ENCODE results near the gene AUTS2. TPM values are rescaled to one million over a fixed set of nuclear protein-coding genes. Genes with fewer than 3 reads are reported as not detected.

The AUTS2 gene
- total and polyA plus RNA-seq, 2 experiments from 2014 or later, result 32.0 to 91.0 TPM

- Histone ChIP-seq H3K36me3 (ENCODE audit: insufficient read depth) (no peaks in the 10 kb centered on the region), H3K27ac (ENCODE audit: low read depth) (no peak overlapping the region), H3K27me3 (ENCODE audit: insufficient read depth) (no peaks in the 10 kb centered on the region), H3K79me2 (replicated peaks; ENCODE audit: insufficient read depth) (no peaks in the 10 kb centered on the region), H3F3A (replicated peaks; ENCODE audit: low read depth) (no peaks in the 10 kb centered on the region), H2AFZ (no peak overlapping the region), H3K4me1 (ENCODE audit: insufficient read depth) (no peaks in the 10 kb centered on the region), H3K9me2 (ENCODE audit: insufficient read depth) (peaks cover 6% of the 10 kb centered on the region; the same call in 1 of the 2 replicates), H3K4me3 (no peak overlapping the region), H3K4me2 (no peak overlapping the region), H4K20me1 (replicated peaks; ENCODE audit: insufficient read depth) (no peaks in the 10 kb centered on the region)
- no peak overlapping the region for H3K27ac Mint-ChIP-seq
- no peaks in the 10 kb centered on the region; the same call in 2 of the 3 replicates for H3K9me3 Mint-ChIP-seq
- H3K4me1 Mint-ChIP-seq, result peaks cover 3% of the 10 kb centered on the region
- TF ChIP-seq CTCF (conservative IDR thresholded peaks at IDR 0.05; ENCODE audit: low read depth in 2 of 2), result no peak
- TF ChIP-seq POLR2AphosphoS5 (IDR thresholded peaks at IDR 0.05; ENCODE audit: low read depth), result no peak
- TF ChIP-seq EZH2 (IDR thresholded peaks at IDR 0.05; ENCODE audit: low read depth, unreplicated experiment), result no peak
- DNase-seq (ENCODE audit: low spot score) (no peak), ATAC-seq (no peak)
- no peak overlapping the region for H3K4me3 Mint-ChIP-seq
- H3K27me3 Mint-ChIP-seq (ENCODE audit: insufficient read depth, low read depth, poor library complexity), result peaks cover 3% of the 10 kb centered on the region
- H3K36me3 Mint-ChIP-seq (ENCODE audit: low read depth), result no peaks in the 10 kb centered on the region
These were observed 865.2 kb downstream of the AUTS2 start for GRCh38 chr7:70463352-70463938.

GRCh38 chr7:70466725-70467364, 868.6 kb downstream of the AUTS2 start:
- Histone ChIP-seq H3K27me3 (ENCODE audit: insufficient read depth) (no peaks in the 10 kb centered on the region), H4K20me1 (replicated peaks; ENCODE audit: insufficient read depth) (no peaks in the 10 kb centered on the region), H3K4me2 (no peak overlapping the region), H3K4me1 (ENCODE audit: insufficient read depth) (no peaks in the 10 kb centered on the region), H3K4me3 (no peak overlapping the region), H3F3A (replicated peaks; ENCODE audit: low read depth) (no peaks in the 10 kb centered on the region), H3K27ac (ENCODE audit: low read depth) (no peak overlapping the region), H3K36me3 (ENCODE audit: insufficient read depth) (no peaks in the 10 kb centered on the region), H3K9me2 (ENCODE audit: insufficient read depth) (peaks cover 6% of the 10 kb centered on the region; the same call in 1 of the 2 replicates), H2AFZ (no peak overlapping the region), H3K79me2 (replicated peaks; ENCODE audit: insufficient read depth) (no peaks in the 10 kb centered on the region)
- Mint-ChIP-seq H3K27ac (no peak overlapping the region), H3K4me1 (no peaks in the 10 kb centered on the region; the same call in 2 of the 3 replicates), H3K9me3 (no peaks in the 10 kb centered on the region; the same call in 2 of the 3 replicates), H3K36me3 (ENCODE audit: low read depth) (no peaks in the 10 kb centered on the region), H3K27me3 (ENCODE audit: insufficient read depth, low read depth, poor library complexity) (peaks cover 3% of the 10 kb centered on the region), H3K4me3 (no peak overlapping the region)
- no peak for ATAC-seq
- DNase-seq (ENCODE audit: low spot score), result no peak
- TF ChIP-seq STAT1 (IDR thresholded peaks at IDR 0.05; ENCODE audit: unreplicated experiment), result no peak
- TF ChIP-seq ZNF114 (CRISPR knock-in tag; IDR thresholded peaks at IDR 0.05), result no peak
- TF ChIP-seq ZNF462 (CRISPR knock-in tag; IDR thresholded peaks at IDR 0.05), result no peak
- TF ChIP-seq CREB1 (CRISPR knock-in tag; IDR thresholded peaks at IDR 0.05; ENCODE audit: low read depth), result no peak
- TF ChIP-seq REST (IDR thresholded peaks at IDR 0.05; ENCODE audit: unreplicated experiment), result no peak

Data from GM23338 (cell line).